GM18526 (cell line): ENCODE data around the gene SLC9A3.

ENCODE experiments used
- POLR2A ChIP-seq: IDR thresholded peaks from 3 replicates; pipeline ENCODE4 v1.6.1; 2011; ENCODE audit not compliant: insufficient read length; ENCODE audit errors: extremely low read depth

Gene SLC9A3

DNA sequence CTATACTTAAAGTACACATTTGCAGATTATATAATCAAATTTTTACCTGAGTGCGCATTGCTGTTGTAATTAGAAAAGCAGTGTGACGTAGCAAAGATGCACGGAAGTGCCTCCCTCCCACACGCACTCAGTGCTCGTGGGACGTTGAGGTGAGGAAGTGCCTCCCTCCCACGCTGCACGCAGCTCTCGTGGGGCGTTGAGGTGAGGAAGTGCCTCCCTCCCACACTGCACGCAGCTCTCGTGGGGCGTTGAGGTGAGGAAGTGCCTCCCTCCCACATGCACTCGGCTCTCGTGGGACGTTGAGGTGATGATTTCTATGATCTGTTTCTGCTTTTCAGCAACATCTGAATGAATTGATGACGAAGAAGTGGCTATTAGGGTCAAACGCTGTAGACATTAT is 60.3 kb downstream of the SLC9A3 start:
- no peak for TF ChIP-seq POLR2A

DNA sequence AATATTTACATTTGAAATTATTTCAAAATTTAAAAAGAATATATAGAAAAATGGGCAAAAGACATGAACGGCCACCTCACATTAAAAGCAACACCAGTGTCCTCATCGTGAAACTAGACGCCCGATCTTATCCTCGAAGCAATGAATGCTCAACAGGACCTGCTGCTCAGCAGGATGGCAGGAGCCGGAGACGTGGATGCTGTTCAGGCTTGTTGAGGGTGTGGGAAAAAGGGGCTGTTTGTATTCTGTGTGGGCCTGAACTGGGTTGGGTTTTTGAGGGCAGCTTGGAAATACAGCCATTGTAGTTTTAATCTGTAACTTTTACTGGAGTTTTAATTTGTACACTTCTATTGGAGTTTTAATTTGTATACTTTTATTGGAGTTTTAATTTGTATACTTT is 60.9 kb downstream of the SLC9A3 start:
- TF ChIP-seq POLR2A, result no peak

DNA sequence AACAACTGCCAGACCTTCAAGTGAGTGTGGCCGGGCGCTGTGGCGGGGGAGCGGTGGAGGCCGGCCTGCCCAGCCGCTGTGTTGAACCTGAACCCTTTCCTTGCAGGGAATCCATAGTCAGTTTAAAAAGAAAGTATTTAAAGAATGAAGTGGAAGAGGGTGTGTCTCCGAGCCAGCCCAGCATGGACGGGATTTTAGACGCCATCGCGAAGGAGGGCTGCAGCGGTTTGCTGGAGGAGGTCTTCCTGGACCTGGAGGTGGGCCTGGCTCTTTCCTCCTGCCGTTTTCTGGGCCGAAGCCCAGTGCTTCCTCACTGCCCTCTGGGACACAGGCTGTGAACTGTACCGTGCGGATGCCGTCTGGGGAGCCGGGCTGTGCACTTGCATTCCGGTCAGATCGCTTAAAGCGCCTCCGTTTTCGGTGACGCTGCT is 62.2 kb downstream of the SLC9A3 start:
- TF ChIP-seq POLR2A, result no peak

DNA sequence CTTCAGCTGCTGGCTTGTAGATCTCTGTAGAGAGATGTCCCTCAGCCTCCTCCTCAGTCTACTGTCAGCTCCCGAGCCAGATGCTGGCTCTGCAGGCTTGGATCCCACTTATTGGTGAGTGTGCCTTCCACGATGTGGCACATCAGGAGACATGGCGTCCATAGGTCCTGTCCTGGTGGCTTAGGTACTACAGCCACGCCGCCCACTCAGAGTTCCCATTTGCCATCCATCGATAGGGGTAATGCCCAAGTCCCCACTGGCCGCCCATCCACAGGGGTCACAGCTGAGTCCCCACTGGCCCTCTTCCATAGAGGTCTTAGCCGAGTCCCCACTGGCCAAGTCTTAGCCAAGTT is 64.0 kb downstream of the SLC9A3 start:
- TF ChIP-seq POLR2A, result no peak

DNA sequence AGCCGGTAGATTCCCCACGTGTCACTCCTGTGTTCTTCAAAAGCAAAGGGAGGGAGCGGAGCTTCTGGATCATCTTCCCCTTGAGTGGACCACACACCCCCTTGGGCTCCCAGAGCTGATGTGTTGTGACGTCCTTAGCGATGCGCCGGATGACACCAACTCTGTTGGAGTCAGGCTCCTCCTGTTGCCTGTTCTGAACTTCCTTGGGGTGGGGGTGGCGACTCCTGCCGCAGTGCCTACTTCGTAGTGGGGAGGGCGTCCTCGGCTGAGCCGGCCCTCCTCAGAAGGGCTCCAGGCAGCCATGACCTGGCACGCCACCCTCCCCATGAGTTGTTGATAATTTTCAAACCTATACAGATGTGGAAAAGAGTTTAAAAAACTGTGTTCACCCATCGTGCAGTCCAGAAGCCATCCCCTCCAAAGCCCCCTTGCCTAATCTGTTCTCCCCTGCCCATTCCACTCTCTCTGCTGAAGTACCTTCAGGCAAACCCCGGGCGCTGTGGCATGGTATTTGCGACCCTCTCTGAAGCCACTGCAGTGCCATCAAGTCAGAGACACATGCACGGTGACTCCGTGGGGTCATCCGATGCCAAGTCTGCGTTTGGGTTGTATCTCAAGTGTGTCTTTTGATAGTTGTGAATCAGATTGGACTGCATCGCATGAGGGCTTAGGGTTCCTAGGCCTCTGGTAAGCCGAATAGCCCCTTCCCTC is 64.5 kb downstream of the SLC9A3 start:
- TF ChIP-seq POLR2A, result no peak

DNA sequence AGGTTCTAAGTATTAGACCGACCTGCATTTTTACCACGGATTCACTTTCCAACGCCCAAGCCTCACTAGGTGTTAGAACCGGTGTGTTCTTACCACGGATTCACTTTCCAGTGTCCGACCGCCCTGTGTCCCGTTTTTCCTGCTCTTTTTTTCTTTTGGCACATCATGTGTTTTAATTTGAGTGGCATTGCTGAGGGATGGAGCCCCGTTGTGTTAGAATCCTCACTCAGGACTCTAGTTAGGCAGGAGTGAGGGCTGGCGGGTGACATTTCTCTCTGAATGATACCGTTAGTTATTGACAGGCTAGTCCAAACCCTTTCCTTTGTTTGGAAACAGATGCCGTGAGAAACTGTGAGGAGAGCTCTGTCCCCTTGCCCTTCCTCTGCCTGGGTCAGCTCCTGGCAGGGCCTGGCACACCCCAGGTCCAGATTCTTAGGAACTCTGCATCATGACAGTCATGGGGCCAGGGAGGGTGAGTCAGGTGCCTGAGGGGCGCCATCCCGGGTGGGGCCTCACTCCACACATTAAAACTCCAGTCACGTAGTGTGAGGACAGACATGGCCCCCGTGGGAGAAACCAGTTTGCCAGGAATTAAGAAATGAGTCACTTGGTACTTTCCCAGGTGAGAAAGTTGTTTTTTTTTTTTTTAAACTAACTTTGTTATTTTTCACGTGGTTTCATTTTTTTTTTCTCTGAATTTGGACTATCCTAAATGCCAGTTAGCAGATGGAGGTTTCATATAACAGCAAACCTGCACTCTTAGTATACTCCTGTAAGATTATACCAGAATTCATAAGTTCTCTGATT is 65.5 kb downstream of the SLC9A3 start:
- TF ChIP-seq POLR2A, result no peak

DNA sequence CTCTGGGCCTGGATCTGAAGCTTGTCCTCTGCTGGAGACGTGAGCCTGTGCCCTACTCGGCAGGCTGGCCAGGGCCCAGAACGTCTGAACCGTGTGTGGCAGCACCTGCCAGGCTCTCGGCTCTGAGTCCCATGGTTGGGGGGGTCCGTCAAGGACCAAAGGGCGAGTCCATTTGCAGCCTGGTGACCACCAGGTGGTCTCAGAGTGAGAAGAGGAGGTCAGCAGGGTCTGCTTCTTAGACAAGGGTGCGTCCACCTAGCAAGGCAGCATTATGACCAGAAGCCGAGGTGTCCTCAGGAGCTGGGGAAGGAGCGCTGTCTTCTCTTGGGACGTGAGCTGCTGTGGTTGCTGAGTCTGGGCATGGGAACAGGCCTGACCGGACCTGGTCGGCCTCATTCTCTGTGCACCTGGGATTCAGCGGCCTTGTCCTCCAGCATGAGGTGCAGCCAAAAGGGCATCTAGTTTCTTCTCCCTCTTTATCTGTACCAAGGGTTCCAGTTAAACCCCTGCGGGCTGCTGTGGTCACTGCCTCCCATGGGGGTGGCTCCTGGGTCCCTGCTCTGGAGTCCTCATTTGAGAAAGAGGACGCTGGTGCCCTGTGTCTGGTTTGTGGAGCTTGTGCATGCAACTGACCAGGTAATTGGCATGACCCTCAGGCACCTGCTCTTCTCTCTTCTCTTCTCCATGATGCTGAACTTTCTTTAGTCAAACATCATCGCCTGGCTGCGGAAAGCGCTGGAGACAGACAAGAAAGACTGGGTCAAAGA is 66.9 kb downstream of the SLC9A3 start:
- no peak for TF ChIP-seq POLR2A

DNA sequence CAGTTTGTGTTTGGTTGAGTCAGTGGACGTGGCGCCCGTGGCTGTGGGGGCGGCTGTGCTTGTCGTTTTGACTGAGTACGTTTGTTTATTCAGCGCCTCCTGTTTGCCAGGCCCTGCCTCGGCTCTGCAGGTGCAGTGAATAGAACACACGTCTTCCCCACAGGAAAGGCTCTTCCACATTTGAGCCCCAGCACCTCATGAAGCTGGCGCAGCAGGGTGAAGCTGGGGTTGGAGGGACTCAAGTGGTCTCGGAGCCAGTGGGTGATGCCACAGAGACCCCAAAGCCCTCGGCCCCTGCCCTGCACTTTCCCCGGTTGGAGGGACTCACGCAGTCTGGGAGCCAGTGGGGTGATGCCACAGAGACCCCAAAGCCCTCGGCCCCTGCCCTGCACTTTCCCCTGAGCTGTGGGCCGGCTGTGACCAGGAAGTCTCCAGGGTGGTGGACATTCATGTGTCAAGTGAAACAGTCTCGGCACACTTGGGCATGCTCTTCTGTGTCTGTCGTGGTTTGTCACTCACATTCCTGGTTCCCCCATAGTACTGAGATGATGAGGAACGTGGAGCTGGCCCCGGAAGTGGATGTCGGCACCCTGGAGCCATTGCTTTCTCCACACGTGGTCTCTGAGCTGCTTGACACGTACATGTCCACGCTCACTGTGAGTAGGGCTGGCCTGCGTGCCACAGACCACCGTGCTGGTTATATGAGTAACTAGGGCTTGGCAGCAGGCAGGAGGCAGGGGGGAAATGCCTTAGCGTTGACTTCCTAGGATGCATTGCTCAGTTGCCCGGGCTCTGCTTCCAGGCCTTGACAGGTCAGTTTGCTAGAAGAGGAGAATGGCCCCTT is 67.7 kb downstream of the SLC9A3 start:
- TF ChIP-seq POLR2A, result no peak

DNA sequence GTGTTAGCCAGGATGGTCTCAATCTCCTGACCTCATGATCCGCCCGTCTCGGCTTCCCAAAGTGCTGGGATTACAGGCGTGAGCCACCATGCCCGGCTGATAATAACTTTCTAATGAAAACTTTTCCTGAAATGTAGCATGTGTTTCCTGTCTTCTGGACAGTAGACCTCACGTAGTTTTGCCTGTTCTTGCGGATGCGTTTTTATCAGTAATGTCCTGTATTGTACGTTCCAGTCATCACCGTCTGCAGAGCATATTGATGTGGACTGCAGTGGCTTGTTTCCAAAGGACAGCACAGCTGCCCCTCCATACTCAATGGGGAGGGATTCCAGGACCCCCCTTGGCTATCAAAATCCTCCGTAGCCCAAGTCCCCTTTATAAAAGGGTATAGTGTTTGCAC is 68.4 kb downstream of the SLC9A3 start:
- TF ChIP-seq POLR2A, result no peak

DNA sequence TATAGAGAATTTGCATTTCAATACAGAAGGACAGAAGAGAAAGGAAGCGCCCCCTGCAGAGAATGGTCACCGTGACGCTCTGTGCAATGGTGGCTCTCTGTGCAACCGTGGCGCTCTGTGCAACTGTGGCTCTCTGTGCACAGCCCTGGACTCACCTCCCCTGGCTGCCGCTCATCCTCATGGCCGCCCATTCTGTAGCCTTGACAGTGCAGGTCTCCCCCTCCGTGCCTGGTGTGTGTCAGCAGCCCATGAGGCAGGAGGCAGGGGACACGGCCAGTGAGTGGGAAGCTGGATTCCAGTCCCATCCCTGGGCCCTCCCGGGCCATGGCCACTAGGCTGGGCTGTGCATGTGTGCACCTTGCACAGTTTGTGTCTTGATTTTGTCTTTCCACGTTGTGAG is 69.3 kb downstream of the SLC9A3 start:
- no peak for TF ChIP-seq POLR2A

DNA sequence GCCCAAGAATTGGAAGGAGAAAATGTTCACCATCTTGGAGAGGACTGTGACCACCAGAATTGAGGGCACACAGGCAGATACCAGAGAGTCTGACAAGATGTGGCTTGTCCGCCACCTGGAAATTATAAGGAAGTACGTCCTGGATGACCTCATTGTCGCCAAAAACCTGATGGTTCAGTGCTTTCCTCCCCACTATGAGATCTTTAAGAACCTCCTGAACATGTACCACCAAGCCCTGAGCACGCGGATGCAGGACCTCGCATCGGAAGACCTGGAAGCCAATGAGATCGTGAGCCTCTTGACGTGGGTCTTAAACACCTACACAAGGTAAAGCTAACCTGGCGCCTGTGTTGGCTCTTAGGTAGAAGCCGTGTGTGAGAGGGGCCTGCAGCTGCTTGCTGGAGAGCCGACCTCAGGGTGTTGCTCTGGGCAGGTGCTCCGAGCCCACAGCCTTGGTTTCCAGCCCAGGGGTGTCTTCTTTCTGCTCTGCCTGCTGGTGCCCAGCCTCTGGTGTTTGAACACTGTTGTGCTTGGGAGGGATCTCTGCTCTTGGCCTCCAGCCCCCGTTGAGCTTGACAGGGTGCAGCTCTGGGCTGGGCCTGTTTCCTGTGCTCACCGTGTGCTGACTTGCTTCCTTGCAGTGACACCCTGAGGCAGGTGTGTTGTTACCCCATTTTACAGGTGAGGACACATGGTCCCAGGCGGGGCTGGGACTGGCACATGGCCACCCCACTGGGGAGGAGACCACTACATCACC is 70.3 kb downstream of the SLC9A3 start:
- no peak for TF ChIP-seq POLR2A

DNA sequence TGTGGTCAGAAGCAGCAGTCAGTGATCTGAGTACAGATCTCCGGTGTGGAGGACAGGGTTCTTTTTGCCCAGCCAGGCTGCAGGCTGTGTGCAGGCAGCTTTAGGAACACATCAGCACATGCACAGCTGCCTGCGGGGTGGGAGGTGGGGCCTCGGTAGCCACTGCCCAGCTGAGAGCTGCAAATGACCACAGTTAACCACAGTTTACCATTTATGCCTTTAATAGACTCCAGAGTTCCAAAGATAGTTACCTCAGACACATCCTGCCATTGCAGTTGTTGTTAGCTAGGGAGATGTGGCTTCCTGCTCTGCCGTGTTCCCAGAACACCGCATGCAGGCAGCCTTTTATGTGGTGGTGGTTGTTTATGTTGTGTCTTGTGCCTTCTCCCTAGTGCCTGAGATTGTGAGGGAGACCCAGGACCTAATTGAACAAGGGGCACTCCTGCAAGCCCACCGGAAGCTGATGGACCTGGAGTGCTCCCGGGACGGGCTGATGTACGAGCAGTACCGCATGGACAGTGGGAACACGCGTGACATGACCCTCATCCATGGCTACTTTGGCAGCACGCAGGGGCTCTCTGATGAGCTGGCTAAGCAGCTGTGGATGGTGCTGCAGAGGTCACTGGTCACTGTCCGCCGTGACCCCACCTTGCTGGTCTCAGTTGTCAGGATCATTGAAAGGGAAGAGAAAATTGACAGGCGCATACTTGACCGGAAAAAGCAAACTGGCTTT is 71.1 kb downstream of the SLC9A3 start:
- no peak for TF ChIP-seq POLR2A

DNA sequence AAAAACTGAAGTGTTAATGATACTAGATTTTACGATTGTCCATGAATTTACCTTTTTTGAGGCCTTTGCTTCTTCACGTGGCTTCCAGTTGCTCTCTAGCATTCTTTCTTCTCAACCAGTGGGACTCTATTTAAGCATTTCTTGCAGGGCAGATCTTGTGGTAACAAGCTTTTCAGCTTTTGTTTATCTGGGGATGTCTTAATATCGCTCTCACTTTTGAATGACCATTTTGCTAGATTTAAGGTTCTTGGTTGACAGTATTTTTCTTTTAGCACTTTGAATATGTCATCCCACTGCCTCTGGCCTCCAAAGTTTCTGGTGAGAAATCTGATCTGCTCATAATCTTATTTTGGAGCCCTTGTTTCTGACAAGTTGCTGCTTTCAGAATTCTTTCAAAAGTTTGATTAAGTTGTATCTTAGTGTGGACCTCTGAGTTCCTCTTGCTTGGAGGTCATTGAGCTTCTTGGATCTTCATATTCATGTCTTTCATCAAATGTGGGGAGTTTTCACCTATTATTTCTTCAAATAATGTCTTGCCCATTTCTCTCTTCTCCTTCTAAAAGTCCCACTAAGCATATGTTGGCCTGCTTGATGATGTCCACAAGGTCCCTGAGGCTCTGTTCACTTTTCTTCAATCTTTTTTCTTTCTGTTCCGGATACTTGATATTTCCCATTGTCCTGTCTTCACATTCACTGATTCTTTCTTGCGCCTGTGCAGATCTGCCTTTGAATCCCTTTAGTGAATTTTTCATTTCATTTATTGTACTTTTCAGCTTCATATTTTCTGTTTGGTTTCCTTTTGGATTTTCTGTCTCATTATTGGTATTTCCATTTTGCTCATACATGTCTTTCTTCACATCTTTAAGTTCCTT is 72.4 kb downstream of the SLC9A3 start:
- TF ChIP-seq POLR2A, result no peak
